GM12878 (cell line): ENCODE results near the gene UBE2G2. TPM values are rescaled to one million over a fixed set of nuclear protein-coding genes. Genes with fewer than 3 reads are reported as not detected.

Experiments
- ATAC-seq: fragments of 200-7000 bp; cut with Tn5 transposase; 3 replicates; pipeline ENCODE4 v1.9.1; 2020; ENCODE audit warnings: mild to moderate bottlenecking, moderate library complexity
- BruUV-seq: library from RNA; stranded (reverse); fragments of 400-500 nt; replicated peaks from 2 replicates; lab custom pipeline; 2021; lab: Mats Ljungman, UMichigan
- CTCF ChIA-PET: fragments of 300-600 bp; sonication (Branson Sonifier 250); formaldehyde crosslinking; extraction: SDS; loops from one replicate; lab custom pipeline; 2021; ENCODE audit warnings: inconsistent platforms; lab: Yijun Ruan, JAX
- POLR2A ChIA-PET: fragments of 350-600 bp; formaldehyde crosslinking; extraction: SDS; loops from one replicate; lab custom pipeline; 2021; ENCODE audit warnings: inconsistent platforms; lab: Charles Lee
- RAD21 ChIA-PET: fragments of 300-600 bp; sonication (Branson Sonifier 250); formaldehyde crosslinking; loops from one replicate; lab custom pipeline; 2023; ENCODE audit warnings: antibody characterized with exemption; ENCODE audit not compliant: unreplicated experiment; lab: Charles Lee
- SMC1A ChIA-PET: fragments of 300-600 bp; sonication (Branson Sonifier 250); formaldehyde crosslinking; loops from one replicate; lab custom pipeline; 2023; ENCODE audit not compliant: unreplicated experiment, uncharacterized antibody; lab: Charles Lee
- DNase-seq: peaks from one replicate; pipeline ENCODE4 v3.0.0-alpha.2; 2011; ENCODE audit warnings: low read depth, low spot score
- FAIRE-seq: peaks from 3 replicates; lab custom pipeline; 2011; peaks lifted over from hg19 to GRCh38; lab: Jason Lieb, UNC
- H2AFZ ChIP-seq: 2 replicates; pipeline ENCODE4 v1.6.0; 2011; ENCODE audit warnings: low read depth, low read length, control low read depth; ENCODE audit not compliant: control insufficient read depth
- H3K27ac ChIP-seq: 2 replicates; pipeline ENCODE4 v1.5.1; 2011; ENCODE audit warnings: control low read depth; ENCODE audit not compliant: control insufficient read depth, insufficient read depth
- H3K27me3 ChIP-seq, 2 experiments: replicated peaks in 1 of 2; 2 replicates each; pipeline versions ENCODE4 v1.6.0 to v1.6.1; 2011; ENCODE audit warnings: low read length in 1 of 2; ENCODE audit not compliant: control insufficient read depth in 2 of 2, insufficient read depth in 2 of 2
- H3K36me3 ChIP-seq, 2 experiments: 2 replicates each; pipeline ENCODE4 v1.5.1; 2011; ENCODE audit warnings: low read length in 1 of 2; ENCODE audit not compliant: control insufficient read depth in 2 of 2, insufficient read depth in 2 of 2
- H3K4me1 ChIP-seq: 2 replicates; pipeline ENCODE4 v1.6.1; 2011; ENCODE audit warnings: mild to moderate bottlenecking, low read length, moderate library complexity, mixed read lengths; ENCODE audit not compliant: control insufficient read depth, insufficient read depth
- H3K4me2 ChIP-seq: 2 replicates; pipeline ENCODE4 v1.6.0; 2011; ENCODE audit warnings: control low read depth; ENCODE audit not compliant: control insufficient read depth, insufficient read depth
- H3K4me3 ChIP-seq: fragments of 200-600 bp; sonication (generic); 2 replicates; pipeline ENCODE4 v1.5.1; 2016
- H3K79me2 ChIP-seq: 2 replicates; pipeline ENCODE4 v1.6.0; 2011; ENCODE audit warnings: low read length; ENCODE audit not compliant: control insufficient read depth, insufficient read depth
- H3K9ac ChIP-seq: 2 replicates; pipeline ENCODE4 v1.8.0; 2011; ENCODE audit warnings: low read length, control low read depth, mixed read lengths; ENCODE audit not compliant: control insufficient read depth, insufficient read depth
- H3K9me3 ChIP-seq: replicated peaks from 3 replicates; pipeline ENCODE4 v1.5.1; 2011; ENCODE audit warnings: mild to moderate bottlenecking, low read length; ENCODE audit not compliant: control insufficient read depth, insufficient read depth
- H4K20me1 ChIP-seq: 2 replicates; pipeline ENCODE4 v1.6.0; 2011; ENCODE audit not compliant: control insufficient read depth, insufficient read depth
- CEBPB ChIP-seq, 2 experiments: fragments of 150-350 bp in 1 of 2; IDR thresholded peaks; 2 replicates each; pipeline ENCODE4 v1.6.1; 2012 to 2014; ENCODE audit warnings: low read depth in 2 of 2, low read length in 2 of 2, borderline replicate concordance in 1 of 2, inconsistent platforms in 1 of 2
- FOXM1 ChIP-seq: IDR thresholded peaks from 2 replicates; pipeline ENCODE4 v1.6.1; 2012; ENCODE audit warnings: low read depth, mild to moderate bottlenecking, inconsistent platforms, low read length, moderate library complexity
- IKZF2 ChIP-seq, 2 experiments: fragments of 450-650 bp; IDR thresholded peaks; 2 replicates each; pipeline ENCODE4 v1.6.1; 2017; ENCODE audit warnings: mild to moderate bottlenecking in 2 of 2, moderate library complexity in 2 of 2
- JUND ChIP-seq: IDR thresholded peaks from 2 replicates; pipeline ENCODE4 v1.6.1; 2012; ENCODE audit warnings: low read depth, mild to moderate bottlenecking, low read length, improper control_type of control experiment, moderate library complexity
- LARP7 ChIP-seq: fragments of 450-650 bp; IDR thresholded peaks from 2 replicates; pipeline ENCODE4 v1.6.1; 2017; ENCODE audit warnings: mild to moderate bottlenecking
- MXI1 ChIP-seq: fragments of 150-350 bp; IDR thresholded peaks from 2 replicates; pipeline ENCODE4 v1.6.1; 2011; ENCODE audit warnings: low read depth, mild to moderate bottlenecking, inconsistent platforms, low read length, improper control_type of control experiment
- RUNX3 ChIP-seq: IDR thresholded peaks from 2 replicates; pipeline ENCODE4 v1.6.1; 2012; ENCODE audit warnings: low read length, inconsistent platforms
- SIX5 ChIP-seq: IDR thresholded peaks from 2 replicates; pipeline ENCODE4 v1.6.1; 2011; ENCODE audit warnings: mild to moderate bottlenecking, low read depth, low read length, moderate library complexity; ENCODE audit not compliant: severe bottlenecking
- SMARCA5 ChIP-seq: fragments of 450-650 bp; IDR thresholded peaks from 2 replicates; pipeline ENCODE4 v1.6.1; 2017; ENCODE audit warnings: mild to moderate bottlenecking
- SRF ChIP-seq, 2 experiments: IDR thresholded peaks; 2 replicates each; pipeline ENCODE4 v1.6.1; 2011; ENCODE audit warnings: low read depth in 2 of 2, low read length in 2 of 2, mild to moderate bottlenecking in 1 of 2, moderate library complexity in 1 of 2
- ZBTB11 ChIP-seq: fragments of 450-650 bp; formaldehyde crosslinking; IDR thresholded peaks from 2 replicates; pipeline ENCODE4 v1.5.0; 2022; ENCODE audit warnings: mild to moderate bottlenecking, missing genetic modification characterization
- ZNF207 ChIP-seq: fragments of 450-650 bp; IDR thresholded peaks from 2 replicates; pipeline ENCODE4 v1.6.1; 2014; ENCODE audit warnings: antibody characterized with exemption, mild to moderate bottlenecking, borderline replicate concordance
- ZNF274 ChIP-seq: IDR thresholded peaks from one replicate; pipeline ENCODE4 v1.8.0; 2011; ENCODE audit not compliant: insufficient read length, insufficient read depth
- ZSCAN29 ChIP-seq: fragments of 450-650 bp; IDR thresholded peaks from 2 replicates; pipeline ENCODE4 v1.6.1; 2017; ENCODE audit warnings: mild to moderate bottlenecking, moderate library complexity
- WGBS: methylation state at CpG from one replicate; pipeline ENCODE4 v1.1.6; 2016; ENCODE audit warnings: low lambda C conversion rate; ENCODE audit not compliant: insufficient replicate concordance, insufficient coverage; ENCODE audit errors: missing lambda C conversion rate; 5-methylcytosine and 5-hydroxymethylcytosine counted together
- in situ Hi-C: fragments of 300-500 bp; cut with MboI; formaldehyde crosslinking; loops from 9 replicates; pipeline ENCODE4 v1.14.3; 2018; ENCODE audit warnings: mixed read lengths
- intact Hi-C: fragments of 100-400 bp; cut with micrococcal nuclease; formaldehyde crosslinking; loops from one replicate; pipeline ENCODE4 v1.14.2; 2022; ENCODE audit not compliant: unreplicated experiment
- polyA plus RNA-seq, 11 experiments: library from polyadenylated mRNA; depleted of rRNA in 4 of 11; unstranded in 6 of 11; stranded (reverse) in 5 of 11; fragments of >200 nt; fragmentation: Nextera tagmentation in 4 of 11; fragmentation: Illumina TruSeq in 1 of 11; extraction: Ambion mirVana in 4 of 11; extraction: Trizol in 1 of 11; gene quantifications; 1 replicate in 1 of 11; 2 replicates in 10 of 11; pipeline versions ENCODE4 v1.2.1 to v1.2.3, GENCODE V29; 2011 to 2016; ENCODE audit warnings: inconsistent platforms in 2 of 11, missing spikeins in 2 of 11, low read depth in 1 of 11
- total RNA-seq, 4 experiments: library from RNA; depleted of rRNA in 3 of 4; stranded (reverse); fragments of >200 nt in 3 of 4; fragmentation: Illumina TruSeq in 1 of 4; extraction: Trizol in 1 of 4; gene quantifications; 2 replicates each; pipeline versions ENCODE4 v1.2.1 to v1.2.3, GENCODE V29; 2013 to 2021

UBE2G2 gene
- total and polyA plus RNA-seq, 10 of the 15 experiments (the other 5 are each of a cell fraction or from before 2014, with no cell fraction given), result 27.0 to 139 (median 75.9) TPM

- no peak overlapping the region for H3K4me3 ChIP-seq
- ChIA-PET SMC1A (no interaction called here), POLR2A (no interaction called here), CTCF (interaction anchor here (4.5 to 5.7 kb wide), 2 partner anchors 54 to 228 kb away, joined by 27 to 30 read pairs; no protein-coding TSS in a partner anchor), RAD21 (no interaction called here)
- H3K9me3 ChIP-seq, result no peaks in the 10 kb centered on the region
- in situ Hi-C loops, result no loop called here
- ATAC-seq (no peak), FAIRE-seq (no peak), DNase-seq (no peak)
- WGBS, result 0% methylated on average over 1 of the region's 1 CpG
- H3K27me3 ChIP-seq, result no peaks in the 10 kb centered on the region
- H3K9ac ChIP-seq, result no peak overlapping the region
- no peak overlapping the region for H3K27ac ChIP-seq
- no peaks in the 10 kb centered on the region for H4K20me1 ChIP-seq
- H3K79me2 ChIP-seq, result no peaks in the 10 kb centered on the region
- H3K4me1 ChIP-seq, result no peaks in the 10 kb centered on the region
- no peak overlapping the region for H2AFZ ChIP-seq
- H3K36me3 ChIP-seq, result no peaks in the 10 kb centered on the region
- H3K4me2 ChIP-seq, result no peak overlapping the region
- intact Hi-C loops, result no loop called here
- no TSS peak for BruUV-seq
- TF ChIP-seq SIX5, result no peak
- no peak for TF ChIP-seq FOXM1
Observed at GRCh38 chr21:44739316-44739715, 62.3 kb downstream of the UBE2G2 start.

- ATAC-seq, result no peak
- SMC1A ChIA-PET, result no interaction called here
- POLR2A ChIA-PET, result no interaction called here
- TF ChIP-seq MXI1, result no peak
- no peak for TF ChIP-seq JUND
- TF ChIP-seq IKZF2 (IDR thresholded peaks at IDR 0.05), result no peak
- TF ChIP-seq CEBPB (IDR thresholded peaks at IDR 0.05; ENCODE audit: borderline replicate concordance in 1 of 2, low read depth in 2 of 2, low read length in 2 of 2), result no peak
- TF ChIP-seq ZSCAN29, result no peak
- TF ChIP-seq ZNF274, result no peak
- no peak for TF ChIP-seq RUNX3
- TF ChIP-seq SMARCA5, result no peak
- no peak for TF ChIP-seq ZNF207
- TF ChIP-seq LARP7, result no peak
- no peak for TF ChIP-seq SRF (IDR thresholded peaks at IDR 0.05; ENCODE audit: low read depth in 2 of 2, low read length in 2 of 2)
- TF ChIP-seq ZBTB11 (CRISPR knock-in tag), result no peak
Observed at GRCh38 chr21:44738621-44739020, 63.0 kb downstream of the UBE2G2 start.

More at GRCh38 chr21:44738621-44739020, 63.0 kb downstream of the UBE2G2 start:
- DNase-seq, result no peak
- FAIRE-seq, result no peak
- Histone ChIP-seq H4K20me1 (no peaks in the 10 kb centered on the region), H3K4me3 (no peak overlapping the region), H3K9me3 (no peaks in the 10 kb centered on the region), H3K4me1 (no peaks in the 10 kb centered on the region), H2AFZ (no peak overlapping the region), H3K36me3 (no peaks in the 10 kb centered on the region), H3K27ac (no peak overlapping the region), H3K4me2 (no peak overlapping the region), H3K79me2 (no peaks in the 10 kb centered on the region), H3K9ac (no peak overlapping the region), H3K27me3 (no peaks in the 10 kb centered on the region)
- ChIA-PET RAD21 (no interaction called here), CTCF (interaction anchor here (5.7 kb wide), 1 partner anchor 55 kb away, joined by 27 read pairs; no protein-coding TSS in a partner anchor)
- no TSS peak for BruUV-seq
- 7% methylated on average over 3 of the region's 3 CpGs for WGBS
- in situ Hi-C loops (no loop called here), intact Hi-C loops (no loop called here)
